Posterior vena cava (tissue), 2 donors: Measurements from ENCODE around the gene CHTF18. TPM values are rescaled to one million over a fixed set of nuclear protein-coding genes. Genes with fewer than 3 reads are reported as not detected.

Experiments used
- DNase-seq: peaks from one replicate; pipeline ENCODE4 v3.0.0-alpha.2; 2020; ENCODE audit warnings: low spot score
- intact Hi-C, 2 donors: fragments of 100-400 bp; cut with DNase I; formaldehyde crosslinking; loops; one replicate each; pipeline versions ENCODE4 v1.14.1 to v1.14.2; 2022 to 2023
- total RNA-seq, 2 donors: library from RNA; stranded (reverse); fragmentation: NEBNext Ultra II Directional; extraction: Animal tissue kit (Norgen Biotek cat#: 25700); gene quantifications; one replicate each; pipeline ENCODE4 v1.2.1, GENCODE V29; 2021
- donor health status: DM: yes; HTN: yes; CAD: no.
- donor health status: DM: yes; HTN: yes; CAD: no.

The CHTF18 gene
- total RNA-seq, 2 donors from 2014 or later = 7.7 TPM

GRCh38 chr16:759110-759910, 29.1 kb upstream of the CHTF18 start:
- intact Hi-C loops = no loop called here
- DNase-seq = no peak

- DNase-seq = no peak
- intact Hi-C loops = loop anchor here in 1 of 2 donors (5.0 kb wide), 1 partner anchor 1572 kb away; no protein-coding TSS in a partner anchor
Measured at GRCh38 chr16:760065-760464, 28.4 kb upstream of the CHTF18 start.

- intact Hi-C loops = loop anchor here in 1 of 2 donors (5.0 kb wide), 1 partner anchor 1572 kb away; no protein-coding TSS in a partner anchor
Measured at GRCh38 chr16:760545-761343, 27.7 kb upstream of the CHTF18 start, which contains the start of gene MSLN. MSLN (plus strand) TSS chr16:760734; CDS start chr16:762681, 1,947 bp downstream.

GRCh38 chr16:761625-762513, 26.6 kb upstream of the CHTF18 start:
- intact Hi-C loops = loop anchor here in 1 of 2 donors (5.0 kb wide), 1 partner anchor 1570 kb away; no protein-coding TSS in a partner anchor
- no peak for DNase-seq

More at GRCh38 chr16:760545-761343, 27.7 kb upstream of the CHTF18 start, which contains the start of gene MSLN:
- DNase-seq = no peak

GRCh38 chr16:762595-763268, 25.7 kb upstream of the CHTF18 start:
- no peak for DNase-seq
- intact Hi-C loops = loop anchor here in 1 of 2 donors (5.0 kb wide), 1 partner anchor 1570 kb away; no protein-coding TSS in a partner anchor

GRCh38 chr16:763369-764183, 24.8 kb upstream of the CHTF18 start:
- intact Hi-C loops = loop anchor here in 1 of 2 donors (1.0 to 5.0 kb wide), 2 partner anchors 456 to 1569 kb away; no protein-coding TSS in a partner anchor
- no peak for DNase-seq

GRCh38 chr16:764184-764750, 24.2 kb upstream of the CHTF18 start:
- no peak for DNase-seq

GRCh38 chr16:764848-765487, 23.5 kb upstream of the CHTF18 start:
- intact Hi-C loops = loop anchor here in 1 of 2 donors (1.0 to 5.0 kb wide), 2 partner anchors 454 to 1567 kb away; no protein-coding TSS in a partner anchor
- DNase-seq = no peak

More at GRCh38 chr16:764184-764750, 24.2 kb upstream of the CHTF18 start:
- intact Hi-C loops = loop anchor here in 1 of 2 donors (1.0 to 5.0 kb wide), 2 partner anchors 455 to 1568 kb away; no protein-coding TSS in a partner anchor

GRCh38 chr16:765488-765865, 22.9 kb upstream of the CHTF18 start:
- DNase-seq = no peak
- intact Hi-C loops = no loop called here

- no peak for DNase-seq
- intact Hi-C loops = no loop called here
Measured at GRCh38 chr16:766008-766819, 22.2 kb upstream of the CHTF18 start.

GRCh38 chr16:766820-767640, 21.4 kb upstream of the CHTF18 start:
- no peak for DNase-seq

GRCh38 chr16:767743-768235, 20.6 kb upstream of the CHTF18 start:
- DNase-seq = no peak
- intact Hi-C loops = no loop called here

More at GRCh38 chr16:766820-767640, 21.4 kb upstream of the CHTF18 start:
- intact Hi-C loops = no loop called here

GRCh38 chr16:768428-768827, 20.0 kb upstream of the CHTF18 start:
- DNase-seq = no peak

GRCh38 chr16:769184-769784, 19.1 kb upstream of the CHTF18 start:
- intact Hi-C loops = no loop called here
- no peak for DNase-seq

More at GRCh38 chr16:768428-768827, 20.0 kb upstream of the CHTF18 start:
- intact Hi-C loops = no loop called here
